Measurements from ENCODE around the gene HSCB.
"Not testable (repeated sequence)": the region's sequence is repeated elsewhere in the genome, so short reads cannot be mapped to it uniquely, and the experiment has no call there.

The HSCB gene

GRCh38 chr22:28741200-28741784 is 547 bp upstream of the HSCB start:
- DNase-seq (ENCODE audit: low read depth) = no peak

- DNase-seq (ENCODE audit: low read depth) = no peak
Measured at GRCh38 chr22:28742562-28742962, 723 bp downstream of the HSCB start.

GRCh38 chr22:28743852-28744251 is 2.0 kb downstream of the HSCB start:
- no peak for DNase-seq (ENCODE audit: low read depth)

- no peak for DNase-seq (ENCODE audit: low read depth)
Measured at GRCh38 chr22:28750471-28750881, 8.6 kb downstream of the HSCB start.

DNA sequence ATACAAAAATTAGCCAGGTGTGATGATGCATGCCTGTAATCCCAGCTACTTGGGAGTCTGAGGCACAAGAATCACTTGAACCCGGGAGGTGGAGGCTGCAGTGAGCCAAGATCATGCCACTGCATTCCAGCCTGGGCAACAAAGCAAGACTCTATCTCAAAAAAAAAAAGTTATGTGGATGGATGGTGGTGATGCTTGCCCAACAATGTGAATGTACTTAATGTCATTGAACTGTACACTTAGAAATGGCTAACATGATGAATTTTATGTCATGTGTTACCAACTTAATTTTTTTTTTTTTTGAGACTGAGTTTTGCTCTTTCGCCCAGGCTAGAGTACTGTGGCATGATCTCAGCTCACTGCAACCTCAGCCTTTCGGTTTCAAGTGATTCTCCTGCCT is 12.7 kb downstream of the HSCB start:
- not testable (repeated sequence) for DNase-seq (ENCODE audit: low read depth)

DNA sequence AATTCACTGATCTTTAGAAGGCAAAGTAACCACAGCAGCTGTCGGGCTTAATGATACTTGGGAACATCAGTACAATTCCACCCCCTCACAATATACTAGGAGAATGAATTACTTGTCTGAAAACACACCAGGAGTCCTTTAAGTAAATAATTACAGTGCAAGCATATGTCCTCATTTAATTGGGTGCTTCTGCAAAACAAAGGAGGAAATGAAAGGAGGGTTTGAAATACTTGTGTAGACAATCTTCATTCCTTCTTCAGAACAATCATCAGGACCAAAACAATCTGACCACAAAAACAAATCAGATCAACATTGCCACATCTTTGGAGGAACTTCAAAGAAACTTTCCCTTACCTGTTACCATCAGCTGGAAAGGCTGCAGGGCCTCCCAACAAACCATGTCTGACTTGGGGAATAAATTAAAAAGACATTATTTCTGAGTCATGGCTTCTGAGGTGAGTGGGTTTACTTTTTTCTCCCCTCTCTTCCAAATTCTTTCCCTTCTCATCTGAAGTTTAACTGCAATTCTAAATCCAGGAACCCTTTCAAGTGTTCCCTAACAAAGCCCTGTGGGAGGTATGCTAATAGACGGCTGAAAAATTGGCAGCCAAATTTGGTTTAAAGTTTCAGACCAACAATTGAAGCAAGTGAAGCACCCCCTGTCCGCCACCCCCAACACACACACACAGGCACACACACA is 18.2 kb downstream of the HSCB start:
- no peak for DNase-seq (ENCODE audit: low read depth)

GRCh38 chr22:28761449-28761755 is 19.6 kb downstream of the HSCB start:
- DNase-seq (ENCODE audit: low read depth) = no peak

DNA sequence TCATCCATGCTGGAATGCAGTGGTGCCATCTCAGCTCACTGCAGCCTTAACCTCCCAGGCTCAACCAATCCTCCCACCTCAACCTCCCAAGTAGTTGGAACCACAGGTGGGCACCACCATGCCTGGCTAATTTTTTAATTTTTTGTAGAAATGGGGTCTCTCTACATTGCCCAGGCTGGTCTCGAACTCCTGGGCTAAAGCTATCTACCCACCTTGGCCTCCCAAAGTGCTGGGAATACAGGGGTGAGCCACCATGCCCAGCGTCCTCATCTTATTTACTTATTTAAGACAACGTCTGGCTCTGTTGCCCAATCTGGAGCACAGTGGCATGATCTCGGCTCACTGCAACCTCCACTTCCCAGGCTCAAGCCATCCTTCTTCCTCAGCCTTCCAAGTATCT is 20.2 kb downstream of the HSCB start:
- DNase-seq (ENCODE audit: low read depth) = not testable (repeated sequence)

GRCh38 chr22:28766628-28767027 is 24.8 kb downstream of the HSCB start:
- no peak for DNase-seq (ENCODE audit: low read depth)

DNA sequence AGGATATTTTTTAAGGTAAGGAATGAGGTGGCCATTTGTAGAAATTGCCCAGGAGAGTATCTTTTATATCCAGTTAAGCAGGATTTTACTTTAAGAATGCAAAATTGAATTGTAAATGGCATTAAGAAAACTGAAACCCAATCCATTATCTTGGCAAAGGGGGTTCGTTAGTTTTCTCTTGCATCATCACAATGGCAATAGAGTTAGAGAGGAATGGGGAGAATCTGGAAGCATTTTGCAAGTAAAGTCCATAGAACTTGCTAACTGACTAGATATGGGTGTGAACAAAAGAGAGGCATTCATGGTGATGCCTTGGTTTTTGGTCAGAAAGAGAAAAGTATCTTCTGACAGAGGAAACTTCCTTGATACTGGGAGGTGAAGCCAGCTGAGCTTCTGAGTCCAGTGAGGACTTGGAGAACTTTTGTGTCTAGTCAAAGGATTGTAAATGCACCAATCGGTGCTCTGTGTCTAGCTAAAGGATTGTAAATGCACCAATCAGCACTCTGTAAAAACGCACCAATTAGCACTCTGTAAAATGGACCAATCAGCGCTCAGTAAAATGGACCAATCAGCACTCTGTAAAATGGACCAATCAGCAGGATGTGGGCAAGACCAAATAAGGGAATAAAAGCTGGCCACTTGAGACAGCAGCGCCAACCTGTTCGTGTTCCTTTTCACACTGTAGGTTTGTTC is 27.0 kb downstream of the HSCB start:
- DNase-seq (ENCODE audit: low read depth) = no peak

- no peak for DNase-seq (ENCODE audit: low read depth)
Measured at GRCh38 chr22:28769394-28770085, 27.7 kb downstream of the HSCB start.

DNA sequence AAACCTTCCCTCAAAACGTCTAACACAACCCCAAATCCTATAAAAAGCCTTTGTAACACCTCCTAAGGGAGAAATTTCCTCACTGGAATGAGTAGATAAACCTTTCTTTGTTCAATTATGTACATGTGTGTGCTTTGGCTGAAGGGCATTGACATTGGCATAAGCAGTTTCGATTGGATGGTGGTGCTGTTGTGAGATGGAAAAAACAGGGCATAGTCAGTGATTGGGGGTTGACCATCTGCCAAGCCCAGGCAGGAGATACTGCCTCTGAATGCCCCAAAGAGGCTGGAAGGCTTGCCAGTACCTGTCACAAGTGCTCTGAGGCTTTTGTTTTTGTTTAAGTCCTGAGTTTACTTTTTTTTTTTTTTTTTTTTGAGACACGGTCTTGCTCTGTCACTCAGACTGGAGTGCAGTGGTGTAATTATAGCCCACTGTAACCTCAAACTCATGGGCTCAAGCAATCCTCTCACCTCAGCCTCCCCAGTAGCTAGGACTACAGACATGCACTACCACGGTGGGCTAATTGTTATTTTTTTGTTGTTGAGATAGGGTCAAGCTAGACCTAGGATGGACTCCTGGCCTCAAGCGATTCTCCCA is 29.5 kb downstream of the HSCB start:
- no peak for DNase-seq (ENCODE audit: low read depth)

DNA sequence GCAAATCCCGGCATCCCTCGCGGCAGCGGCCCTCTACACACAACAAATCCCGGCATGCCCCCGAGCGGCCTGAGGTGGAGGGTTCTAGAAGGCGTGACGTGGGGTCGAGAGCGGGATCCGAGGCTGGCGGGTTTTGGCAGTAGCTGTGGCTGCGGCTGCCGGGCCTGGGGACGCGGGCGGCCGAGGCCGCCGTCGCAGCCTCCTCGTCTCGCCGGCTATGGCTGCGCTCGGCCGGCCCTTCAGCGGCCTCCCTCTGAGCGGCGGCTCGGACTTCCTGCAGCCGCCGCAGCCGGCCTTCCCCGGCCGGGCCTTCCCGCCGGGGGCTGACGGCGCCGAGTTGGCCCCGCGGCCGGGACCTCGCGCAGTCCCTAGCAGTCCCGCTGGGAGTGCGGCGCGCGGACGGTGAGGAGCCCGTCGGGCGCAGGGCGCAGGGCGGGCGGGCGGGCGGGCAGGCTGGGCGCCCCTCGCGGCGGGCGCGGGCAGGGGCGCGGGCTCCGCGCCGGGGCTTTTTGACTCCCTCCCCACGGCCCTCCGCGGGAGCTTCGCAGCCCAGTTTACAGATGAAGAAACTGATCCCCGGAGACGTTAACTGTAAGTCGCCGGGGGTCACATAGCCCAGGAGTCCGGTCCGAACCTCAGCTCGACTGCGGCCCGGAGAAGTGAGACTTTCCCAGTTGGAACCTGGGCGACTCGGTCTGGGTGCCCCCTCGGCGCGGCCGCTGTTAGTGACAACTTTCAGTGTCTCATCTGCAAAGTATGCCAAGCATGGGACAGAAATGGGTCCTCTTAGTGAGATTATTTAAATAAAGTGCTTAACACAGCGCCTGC is 31.0 kb downstream of the HSCB start, which contains the start of gene CCDC117:
TSS of gene CCDC117 (plus strand) at position 63 of the 828 bp plus-strand sequence. CDS start at position 218, 155 bp downstream.
- peak; percentile 89 for DNase-seq (ENCODE audit: low read depth)

DNA sequence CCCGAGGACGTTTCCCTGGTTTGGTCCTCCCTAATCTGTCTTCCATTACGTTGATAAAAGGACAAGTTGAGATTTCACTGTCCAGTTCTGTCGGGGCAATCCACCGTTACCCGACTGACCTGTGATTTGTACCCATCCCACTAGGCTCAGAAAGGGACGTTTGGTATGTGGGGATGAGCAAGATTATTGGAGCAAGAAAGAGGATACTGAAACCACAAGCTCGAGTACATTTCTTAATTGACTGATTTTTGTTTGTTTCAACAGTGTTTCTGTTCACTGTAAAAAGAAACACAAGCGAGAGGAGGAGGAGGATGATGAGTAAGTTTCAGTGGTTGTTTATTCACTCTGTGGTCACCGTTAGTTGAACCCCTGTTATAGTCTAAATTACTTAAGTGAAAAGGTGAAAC is 31.6 kb downstream of the HSCB start:
- no peak for DNase-seq (ENCODE audit: low read depth)

- DNase-seq (ENCODE audit: low read depth) = no peak
Measured at GRCh38 chr22:28774378-28774777, 32.5 kb downstream of the HSCB start.

GRCh38 chr22:28779833-28780232 is 38.0 kb downstream of the HSCB start:
- DNase-seq (ENCODE audit: low read depth) = no peak

- no peak for DNase-seq (ENCODE audit: low read depth)
Measured at GRCh38 chr22:28780296-28780695, 38.5 kb downstream of the HSCB start.

- DNase-seq (ENCODE audit: low read depth) = no peak
Measured at GRCh38 chr22:28783786-28784671, 42.2 kb downstream of the HSCB start.

DNA sequence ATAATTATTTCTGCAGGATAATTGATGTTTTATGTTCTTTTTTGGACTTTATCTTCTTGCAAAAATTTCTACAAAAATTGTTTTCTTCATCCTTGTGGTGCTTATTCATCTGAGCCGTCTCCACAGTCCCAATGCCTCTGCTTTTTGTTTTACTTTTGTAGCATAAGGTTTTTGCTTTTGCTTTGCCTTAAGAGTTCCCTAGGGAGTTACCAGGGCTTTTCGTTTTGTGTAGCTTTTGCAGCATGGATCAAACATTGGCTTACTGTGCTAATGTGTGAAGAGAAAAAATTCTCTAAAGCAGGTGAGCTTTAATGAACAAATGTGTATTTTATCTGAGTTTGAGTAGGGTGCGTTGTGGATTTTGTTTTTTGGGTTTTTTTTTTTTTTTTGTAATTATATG is 46.8 kb downstream of the HSCB start:
- DNase-seq (ENCODE audit: low read depth) = no peak

DNA sequence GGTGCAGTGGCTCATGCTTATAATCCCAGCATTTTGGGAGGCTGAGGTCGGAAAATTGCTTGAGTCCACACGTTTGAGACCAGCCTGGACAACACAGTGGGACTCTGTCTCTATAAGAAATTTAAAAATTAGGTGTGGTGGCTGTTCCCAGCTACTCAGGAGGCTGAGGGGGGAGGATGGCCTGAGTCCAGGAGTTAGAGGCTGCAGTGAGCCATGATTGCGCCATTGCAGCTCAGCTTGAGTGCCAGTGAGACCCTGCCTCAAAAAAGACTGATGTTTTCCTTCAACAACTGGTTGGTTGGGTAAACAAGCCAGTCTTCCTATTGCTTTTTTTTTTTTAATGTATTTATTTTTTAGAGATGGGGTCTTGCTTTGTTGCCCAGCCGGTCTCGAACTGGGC is 49.3 kb downstream of the HSCB start:
- no peak for DNase-seq (ENCODE audit: low read depth)
